Coronary artery (tissue), 2 donors: ENCODE results near the gene SLC25A48.
"Not testable (repeated sequence)": the region's sequence is repeated elsewhere in the genome, so short reads cannot be mapped to it uniquely, and the experiment has no call there.

Experiments used
- DNase-seq: peaks from one replicate; pipeline ENCODE4 v3.0.0-alpha.2; 2017; ENCODE audit warnings: low spot score
- H3K27ac ChIP-seq, 2 donors: fragments of 200-600 bp; sonication (generic); one replicate each; pipeline ENCODE4 v1.5.1; 2016 to 2019
- H3K4me3 ChIP-seq: fragments of 200-600 bp; sonication (generic); 2 replicates; pipeline ENCODE4 v1.5.1; 2016; ENCODE audit warnings: mild to moderate bottlenecking, moderate library complexity
- TF ChIP-seq, protein P1 (sequence below): fragments of 200-600 bp; sonication (generic); IDR thresholded peaks from one replicate; pipeline ENCODE4 v1.5.1; 2019; ENCODE audit warnings: antibody characterized with exemption

The SLC25A48 gene

GRCh38 chr5:135833961-135834638 is 363 bp upstream of the SLC25A48 start:
- TF ChIP-seq, protein P1, sequence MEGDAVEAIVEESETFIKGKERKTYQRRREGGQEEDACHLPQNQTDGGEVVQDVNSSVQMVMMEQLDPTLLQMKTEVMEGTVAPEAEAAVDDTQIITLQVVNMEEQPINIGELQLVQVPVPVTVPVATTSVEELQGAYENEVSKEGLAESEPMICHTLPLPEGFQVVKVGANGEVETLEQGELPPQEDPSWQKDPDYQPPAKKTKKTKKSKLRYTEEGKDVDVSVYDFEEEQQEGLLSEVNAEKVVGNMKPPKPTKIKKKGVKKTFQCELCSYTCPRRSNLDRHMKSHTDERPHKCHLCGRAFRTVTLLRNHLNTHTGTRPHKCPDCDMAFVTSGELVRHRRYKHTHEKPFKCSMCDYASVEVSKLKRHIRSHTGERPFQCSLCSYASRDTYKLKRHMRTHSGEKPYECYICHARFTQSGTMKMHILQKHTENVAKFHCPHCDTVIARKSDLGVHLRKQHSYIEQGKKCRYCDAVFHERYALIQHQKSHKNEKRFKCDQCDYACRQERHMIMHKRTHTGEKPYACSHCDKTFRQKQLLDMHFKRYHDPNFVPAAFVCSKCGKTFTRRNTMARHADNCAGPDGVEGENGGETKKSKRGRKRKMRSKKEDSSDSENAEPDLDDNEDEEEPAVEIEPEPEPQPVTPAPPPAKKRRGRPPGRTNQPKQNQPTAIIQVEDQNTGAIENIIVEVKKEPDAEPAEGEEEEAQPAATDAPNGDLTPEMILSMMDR, result peak; percentile 27
- Histone ChIP-seq H3K27ac (no peak overlapping the region), H3K4me3 (peak overlapping the region; percentile 62)
- DNase-seq, result peak; percentile 57

GRCh38 chr5:135835766-135836165 is 1.3 kb downstream of the SLC25A48 start:
- DNase-seq, result peak; percentile 41
- Histone ChIP-seq H3K27ac (no peak overlapping the region), H3K4me3 (no peak overlapping the region)
- TF ChIP-seq, protein P1, result no peak

DNA sequence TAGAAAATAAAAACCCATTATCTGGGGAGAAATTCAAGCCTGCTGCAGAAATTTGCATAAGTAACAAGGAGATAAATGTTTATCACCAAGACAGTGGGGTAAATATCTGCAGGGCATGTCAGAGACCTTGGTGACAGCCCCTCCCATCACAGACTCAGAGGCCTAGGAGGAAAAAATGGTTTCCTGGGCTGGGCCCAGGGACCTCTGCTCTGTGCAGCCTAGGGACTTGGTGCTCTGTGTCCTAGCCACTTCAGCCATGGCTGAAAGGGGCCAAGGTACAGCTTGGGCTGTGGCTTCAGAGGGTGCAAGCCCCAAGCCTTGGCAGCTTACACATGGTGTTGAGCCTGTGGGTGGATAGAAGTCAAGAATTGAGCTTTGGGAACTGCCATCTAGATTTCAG is 3.9 kb downstream of the SLC25A48 start:
- DNase-seq, result peak; percentile 16
- not testable (repeated sequence) for H3K4me3 ChIP-seq, H3K27ac ChIP-seq

DNA sequence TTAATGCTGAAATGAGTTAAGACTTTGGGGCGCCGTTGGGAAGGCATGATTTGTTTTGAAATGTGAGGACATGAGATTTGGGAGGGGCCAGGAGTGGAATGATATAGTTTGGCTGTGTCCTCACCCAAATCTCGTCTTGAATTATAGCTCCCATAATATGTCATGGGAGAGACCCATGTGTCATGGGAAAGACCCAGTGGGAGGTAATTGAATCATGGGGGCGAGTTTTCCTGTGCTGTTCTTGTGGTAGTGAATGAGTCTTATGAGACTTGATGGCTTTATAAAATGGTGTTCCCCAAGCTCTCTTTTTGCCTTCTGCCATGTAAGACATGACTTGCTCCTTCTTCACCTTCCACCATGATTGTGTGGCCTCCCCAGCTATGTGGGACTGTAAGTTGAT is 5.1 kb downstream of the SLC25A48 start:
- no peak for DNase-seq
- Histone ChIP-seq H3K27ac (no peak overlapping the region), H3K4me3 (no peak overlapping the region)
- TF ChIP-seq, protein P1, result no peak

DNA sequence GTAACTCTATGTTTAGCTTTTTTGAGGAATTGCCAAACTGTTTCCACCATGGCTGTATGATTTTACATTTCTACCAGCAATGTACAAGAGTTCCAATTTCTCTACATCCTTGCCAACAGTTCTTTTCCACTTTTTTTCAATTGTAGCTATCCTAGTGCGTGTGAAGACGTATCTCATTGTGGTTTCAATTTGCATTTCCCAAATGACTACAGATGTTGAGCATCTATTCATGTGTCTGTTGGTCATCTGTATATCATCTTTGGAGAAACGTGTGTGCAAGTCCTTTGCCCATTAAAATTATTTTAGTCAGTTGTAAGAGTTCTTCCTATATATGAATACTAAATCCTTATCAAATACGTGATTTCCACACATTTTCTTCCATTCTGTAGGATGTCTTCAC is 6.5 kb downstream of the SLC25A48 start:
- no peak overlapping the region for H3K4me3 ChIP-seq
- no peak for DNase-seq
- no peak overlapping the region for H3K27ac ChIP-seq
- TF ChIP-seq, protein P1, result no peak

DNA sequence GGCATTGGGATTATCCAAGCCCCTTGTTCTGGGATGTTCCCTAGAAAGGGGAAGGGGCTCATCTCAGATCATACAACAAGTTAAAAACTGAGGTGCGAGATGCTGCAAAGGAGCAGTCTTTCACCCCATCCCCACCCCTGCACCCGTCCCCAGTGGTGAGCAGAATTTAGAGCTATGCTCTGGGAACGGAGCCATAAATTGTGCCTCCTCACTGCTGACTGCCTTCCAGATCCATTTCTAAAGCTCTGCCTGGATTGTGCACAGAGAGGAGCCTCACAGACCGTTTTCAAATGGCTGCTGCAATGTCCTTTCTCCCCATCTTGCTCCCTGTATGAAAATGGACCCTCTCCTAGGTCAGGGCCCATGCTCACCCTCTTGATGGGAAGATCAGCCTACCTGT is 8.3 kb downstream of the SLC25A48 start:
- DNase-seq, result no peak
- TF ChIP-seq, protein P1, result no peak
- Histone ChIP-seq H3K27ac (no peak overlapping the region), H3K4me3 (no peak overlapping the region)

DNA sequence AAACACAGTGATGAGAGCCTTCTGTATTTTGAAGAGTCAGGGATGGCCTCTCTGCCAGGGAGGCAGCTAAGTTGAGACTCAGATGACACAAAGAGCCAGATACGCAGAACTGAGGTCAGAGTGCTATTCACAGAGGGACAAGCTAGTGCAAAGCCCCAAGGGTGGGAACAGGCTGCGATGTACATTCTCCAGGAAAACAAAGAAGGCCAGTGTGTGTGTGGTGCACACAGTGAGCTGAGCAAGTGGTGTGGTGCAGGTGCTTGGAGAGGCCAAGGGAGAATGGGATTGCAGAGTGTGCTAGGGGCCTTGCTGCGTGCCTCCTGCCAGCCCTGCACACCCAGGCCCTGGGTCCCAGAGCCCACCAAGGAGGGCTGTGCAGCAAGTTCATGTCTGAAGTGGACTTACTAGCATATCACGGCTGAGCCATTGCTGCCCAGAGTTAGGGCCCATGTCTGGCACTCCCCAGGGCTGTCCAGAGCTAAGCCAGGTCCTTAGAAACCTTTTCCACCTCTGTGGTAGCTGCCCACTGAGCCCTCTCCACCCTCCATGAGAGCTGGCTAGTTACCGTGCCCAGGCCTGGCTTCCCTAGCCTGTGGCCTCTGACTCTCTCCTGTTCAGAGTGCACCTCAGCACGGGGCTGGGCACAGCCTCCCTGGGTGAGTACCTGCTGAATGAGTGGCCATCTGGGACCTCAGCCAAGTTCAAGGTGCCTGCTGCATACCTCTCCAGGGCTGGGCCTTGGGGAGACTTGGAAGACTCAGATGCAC is 9.3 kb downstream of the SLC25A48 start:
- TF ChIP-seq, protein P1, result no peak
- DNase-seq, result no peak
- no peak overlapping the region for H3K27ac ChIP-seq

More for the DNA sequence above, 9.3 kb downstream of the SLC25A48 start:
- H3K4me3 ChIP-seq, result no peak overlapping the region
